Neuronal stem cell (in vitro differentiated cells): Measurements from ENCODE around the gene UNK.
"Not testable (repeated sequence)": the region's sequence is repeated elsewhere in the genome, so short reads cannot be mapped to it uniquely, and the experiment has no call there.

ENCODE experiments used
- DNase-seq: peaks from one replicate; pipeline ENCODE4 v3.0.0-alpha.2; 2013; ENCODE audit warnings: low spot score
- H2AFZ ChIP-seq: one replicate; pipeline ENCODE4 v1.6.1; 2013; ENCODE audit warnings: mild to moderate bottlenecking, low read length, inconsistent platforms
- H2AK5ac ChIP-seq: 2 replicates; pipeline ENCODE4 v1.6.1; 2013; ENCODE audit warnings: low read depth, mild to moderate bottlenecking, inconsistent platforms, low read length, moderate library complexity, mixed read lengths
- H2BK120ac ChIP-seq: 2 replicates; pipeline ENCODE4 v1.6.1; 2013; ENCODE audit warnings: low read depth, mild to moderate bottlenecking, inconsistent platforms, low read length, moderate library complexity, mixed read lengths
- H2BK12ac ChIP-seq: one replicate; pipeline ENCODE4 v1.6.1; 2013; ENCODE audit warnings: low read length, inconsistent platforms
- H2BK15ac ChIP-seq: 2 replicates; pipeline ENCODE4 v1.6.1; 2013; ENCODE audit warnings: mild to moderate bottlenecking, low read length, inconsistent platforms, mixed read lengths
- H2BK5ac ChIP-seq: one replicate; pipeline ENCODE4 v1.6.1; 2013; ENCODE audit warnings: inconsistent platforms, mild to moderate bottlenecking, low read length, moderate library complexity
- H3K14ac ChIP-seq: one replicate; pipeline ENCODE4 v1.6.1; 2013; ENCODE audit warnings: low read length, inconsistent platforms
- H3K18ac ChIP-seq: 2 replicates; pipeline ENCODE4 v1.6.1; 2013; ENCODE audit warnings: low read length, inconsistent platforms
- H3K23ac ChIP-seq: 2 replicates; pipeline ENCODE4 v1.6.1; 2013; ENCODE audit warnings: low read depth, mild to moderate bottlenecking, mixed read lengths, low read length, inconsistent platforms; ENCODE audit not compliant: poor library complexity
- H3K27ac ChIP-seq: replicated peaks from 3 replicates; pipeline ENCODE4 v1.5.1; 2013; ENCODE audit warnings: low read length, inconsistent platforms
- H3K27me3 ChIP-seq, 3 experiments: 2 replicates each; pipeline ENCODE4 v1.6.1; 2013; ENCODE audit warnings: low read length in 3 of 3, mild to moderate bottlenecking in 2 of 3, inconsistent platforms in 1 of 3, low read depth in 1 of 3, mixed read lengths in 1 of 3, moderate library complexity in 1 of 3; ENCODE audit not compliant: control insufficient read depth in 3 of 3, insufficient read depth in 3 of 3
- H3K36me3 ChIP-seq, 2 donors: replicated peaks in 1 of 2; 2 replicates each; pipeline ENCODE4 v1.6.1; 2013; ENCODE audit warnings: low read length in 2 of 2; ENCODE audit not compliant: control insufficient read depth in 2 of 2, insufficient read depth in 2 of 2
- H3K4ac ChIP-seq: 2 replicates; pipeline ENCODE4 v1.6.1; 2013; ENCODE audit warnings: inconsistent platforms, mild to moderate bottlenecking, low read length, moderate library complexity
- H3K4me1 ChIP-seq, 2 donors: 1 replicate in 1 of 2; 2 replicates in 1 of 2; pipeline ENCODE4 v1.6.1; 2013; ENCODE audit warnings: low read length in 2 of 2, low read depth in 1 of 2; ENCODE audit not compliant: control insufficient read depth in 2 of 2, insufficient read depth in 1 of 2
- H3K4me2 ChIP-seq: one replicate; pipeline ENCODE4 v1.6.1; 2013; ENCODE audit warnings: mild to moderate bottlenecking, low read length, inconsistent platforms; ENCODE audit not compliant: insufficient read depth, poor library complexity, severe bottlenecking
- H3K4me3 ChIP-seq, 2 donors: 2 replicates each; pipeline ENCODE4 v1.5.1; 2013; ENCODE audit warnings: low read length in 2 of 2, mild to moderate bottlenecking in 2 of 2, inconsistent platforms in 1 of 2, moderate library complexity in 1 of 2
- H3K79me1 ChIP-seq: one replicate; pipeline ENCODE4 v1.6.1; 2013; ENCODE audit warnings: low read depth, mild to moderate bottlenecking, inconsistent platforms, low read length, moderate library complexity
- H3K9ac ChIP-seq: one replicate; pipeline ENCODE4 v1.6.1; 2013; ENCODE audit warnings: mild to moderate bottlenecking, low read depth, low read length, inconsistent platforms; ENCODE audit not compliant: poor library complexity
- H3K9me3 ChIP-seq, 2 donors: replicated peaks in 1 of 2; 2 replicates each; pipeline versions ENCODE3 to v1.6.1; 2013; ENCODE audit warnings: low read length in 2 of 2, mild to moderate bottlenecking in 2 of 2, inconsistent platforms in 1 of 2, low read depth in 1 of 2, mixed read lengths in 1 of 2, moderate library complexity in 1 of 2; ENCODE audit not compliant: control insufficient read depth in 2 of 2, insufficient read depth in 1 of 2
- H4K8ac ChIP-seq: one replicate; pipeline ENCODE4 v1.6.1; 2013; ENCODE audit warnings: low read depth, mild to moderate bottlenecking, inconsistent platforms, low read length, moderate library complexity
- H4K91ac ChIP-seq: one replicate; pipeline ENCODE4 v1.6.1; 2013; ENCODE audit warnings: low read length, low read depth, mild to moderate bottlenecking, inconsistent platforms; ENCODE audit not compliant: poor library complexity
- WGBS, 2 donors: extraction: QIAGEN DNeasy Blood & Tissue Kit; methylation state at CpG; one replicate each; pipeline ENCODE4 v1.1.7; 2013; ENCODE audit warnings: missing lambda C conversion rate in 2 of 2, mixed read lengths in 1 of 2; ENCODE audit not compliant: insufficient read length in 2 of 2, insufficient replicate concordance in 1 of 2; ENCODE audit errors: extremely low coverage in 2 of 2; 5-methylcytosine and 5-hydroxymethylcytosine counted together

The UNK gene

GRCh38 chr17:75808905-75809621, 24.5 kb downstream of the UNK start:
- H3K4ac ChIP-seq, result no peak overlapping the region
- no peak overlapping the region for H2BK15ac ChIP-seq
- no peak overlapping the region for H2AFZ ChIP-seq
- no peak overlapping the region for H3K18ac ChIP-seq
- no peak overlapping the region for H2AK5ac ChIP-seq
- no peak overlapping the region for H2BK12ac ChIP-seq
- no peaks in the 10 kb centered on the region for H3K27me3 ChIP-seq
- no peak overlapping the region for H3K9ac ChIP-seq
- H4K8ac ChIP-seq, result no peak overlapping the region
- no peak overlapping the region for H3K4me3 ChIP-seq
- no peak overlapping the region for H3K4me2 ChIP-seq
- H3K23ac ChIP-seq, result no peak overlapping the region
- no peak overlapping the region for H3K27ac ChIP-seq
- no peak overlapping the region for H3K14ac ChIP-seq
- DNase-seq, result no peak
- H4K91ac ChIP-seq, result no peak overlapping the region
- H3K36me3 ChIP-seq, result peaks cover 41 to 69% of the 10 kb centered on the region in 2 donors
- H3K9me3 ChIP-seq, result no peaks in the 10 kb centered on the region
- H3K4me1 ChIP-seq, result no peaks in the 10 kb centered on the region
- H2BK5ac ChIP-seq, result peak overlapping the region; percentile 53
- no CpG with 5 or more reads among the region's 18 CpGs for whole genome bisulfite sequencing, 2 donors
- no peak overlapping the region for H2BK120ac ChIP-seq
- H3K79me1 ChIP-seq, result peaks cover 21% of the 10 kb centered on the region

DNA sequence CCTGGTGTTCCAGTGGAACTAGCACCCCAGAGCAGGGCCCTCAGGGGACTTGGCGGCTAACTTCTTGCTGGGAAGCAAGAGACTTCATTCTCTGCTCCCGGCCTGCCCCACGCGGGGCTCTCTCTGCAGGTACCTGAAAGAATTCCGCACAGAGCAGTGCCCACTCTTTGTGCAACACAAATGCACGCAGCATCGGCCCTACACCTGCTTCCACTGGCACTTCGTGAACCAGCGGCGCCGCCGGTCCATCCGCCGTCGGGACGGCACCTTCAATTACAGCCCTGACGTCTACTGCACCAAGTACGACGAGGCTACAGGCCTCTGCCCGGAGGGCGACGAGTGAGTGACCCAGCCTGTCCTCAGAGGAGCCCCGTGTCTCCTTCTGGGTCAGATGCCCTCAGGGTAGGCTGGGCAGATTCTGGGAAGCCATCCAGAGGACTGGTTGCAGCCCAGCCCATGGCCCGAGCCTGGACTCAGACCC, 25.1 kb downstream of the UNK start:
- Histone ChIP-seq H3K14ac (no peak overlapping the region), H3K79me1 (peaks cover 23% of the 10 kb centered on the region), H2BK120ac (no peak overlapping the region), H4K8ac (no peak overlapping the region), H2BK12ac (no peak overlapping the region), H3K9ac (no peak overlapping the region), H3K36me3 (peaks cover 45 to 72% of the 10 kb centered on the region in 2 donors), H3K27me3 (no peaks in the 10 kb centered on the region), H3K4me3 (no peak overlapping the region), H3K4ac (no peak overlapping the region), H3K4me1 (no peaks in the 10 kb centered on the region), H3K4me2 (no peak overlapping the region), H3K23ac (no peak overlapping the region), H2BK5ac (peak overlapping the region; percentile 53), H3K27ac (no peak overlapping the region), H2AK5ac (no peak overlapping the region), H2AFZ (no peak overlapping the region), H2BK15ac (no peak overlapping the region), H3K18ac (no peak overlapping the region), H4K91ac (no peak overlapping the region), H3K9me3 (no peaks in the 10 kb centered on the region)
- no peak for DNase-seq
- no CpG with 5 or more reads among the region's 24 CpGs for WGBS, 2 donors

GRCh38 chr17:75810216-75810615, 25.6 kb downstream of the UNK start:
- H3K79me1 ChIP-seq, result peaks cover 28% of the 10 kb centered on the region
- H3K4ac ChIP-seq, result no peak overlapping the region
- no peaks in the 10 kb centered on the region for H3K27me3 ChIP-seq
- no peak overlapping the region for H3K4me3 ChIP-seq
- H3K4me2 ChIP-seq, result no peak overlapping the region
- H4K91ac ChIP-seq, result no peak overlapping the region
- peaks cover 0 to 3% of the 10 kb centered on the region in 2 donors for H3K4me1 ChIP-seq
- no peak overlapping the region for H2AFZ ChIP-seq
- no peak overlapping the region for H2BK15ac ChIP-seq
- H3K23ac ChIP-seq, result no peak overlapping the region
- no peak overlapping the region for H3K18ac ChIP-seq
- H2AK5ac ChIP-seq, result no peak overlapping the region
- no peak overlapping the region for H4K8ac ChIP-seq
- H3K36me3 ChIP-seq, result peaks cover 49 to 78% of the 10 kb centered on the region in 2 donors
- no peak overlapping the region for H2BK5ac ChIP-seq
- no peak overlapping the region for H3K14ac ChIP-seq
- H2BK120ac ChIP-seq, result no peak overlapping the region
- H3K9me3 ChIP-seq, result peaks cover 0 to under 1% of the 10 kb centered on the region in 2 donors
- no peak for DNase-seq
- WGBS, 2 donors, result no CpG with 5 or more reads among the region's 5 CpGs
- H3K9ac ChIP-seq, result no peak overlapping the region
- no peak overlapping the region for H3K27ac ChIP-seq
- no peak overlapping the region for H2BK12ac ChIP-seq

GRCh38 chr17:75810756-75811155, 26.1 kb downstream of the UNK start:
- H3K18ac ChIP-seq, H2BK120ac ChIP-seq, DNase-seq, H2BK15ac ChIP-seq, H2AFZ ChIP-seq, H2AK5ac ChIP-seq, H3K4me1 ChIP-seq, H2BK12ac ChIP-seq, H3K4me3 ChIP-seq, H3K9ac ChIP-seq, H3K27ac ChIP-seq, H3K23ac ChIP-seq, H3K14ac ChIP-seq, H3K9me3 ChIP-seq, H3K4ac ChIP-seq, H3K27me3 ChIP-seq, H3K4me2 ChIP-seq, H4K91ac ChIP-seq, H2BK5ac ChIP-seq, H4K8ac ChIP-seq: not testable (repeated sequence)
- no CpG with 5 or more reads among the region's 11 CpGs for WGBS, 2 donors
- Histone ChIP-seq H3K36me3 (peaks cover 51 to 83% of the 10 kb centered on the region in 2 donors), H3K79me1 (peaks cover 30% of the 10 kb centered on the region)
